ENCODE results near the gene TENM4. TPM values are rescaled to one million over a fixed set of nuclear protein-coding genes. Genes with fewer than 3 reads are reported as not detected.
A peak's percentile ranks its signal among the peaks of the same experiment; 100 is the strongest.

The TENM4 gene
- total and polyA plus RNA-seq, 2 experiments from 2014 or later = 19.0 to 105 TPM

- peaks cover 16% of the 10 kb centered on the region for H3K4me1 ChIP-seq (ENCODE audit: low read depth)
- TF ChIP-seq, protein P1, sequence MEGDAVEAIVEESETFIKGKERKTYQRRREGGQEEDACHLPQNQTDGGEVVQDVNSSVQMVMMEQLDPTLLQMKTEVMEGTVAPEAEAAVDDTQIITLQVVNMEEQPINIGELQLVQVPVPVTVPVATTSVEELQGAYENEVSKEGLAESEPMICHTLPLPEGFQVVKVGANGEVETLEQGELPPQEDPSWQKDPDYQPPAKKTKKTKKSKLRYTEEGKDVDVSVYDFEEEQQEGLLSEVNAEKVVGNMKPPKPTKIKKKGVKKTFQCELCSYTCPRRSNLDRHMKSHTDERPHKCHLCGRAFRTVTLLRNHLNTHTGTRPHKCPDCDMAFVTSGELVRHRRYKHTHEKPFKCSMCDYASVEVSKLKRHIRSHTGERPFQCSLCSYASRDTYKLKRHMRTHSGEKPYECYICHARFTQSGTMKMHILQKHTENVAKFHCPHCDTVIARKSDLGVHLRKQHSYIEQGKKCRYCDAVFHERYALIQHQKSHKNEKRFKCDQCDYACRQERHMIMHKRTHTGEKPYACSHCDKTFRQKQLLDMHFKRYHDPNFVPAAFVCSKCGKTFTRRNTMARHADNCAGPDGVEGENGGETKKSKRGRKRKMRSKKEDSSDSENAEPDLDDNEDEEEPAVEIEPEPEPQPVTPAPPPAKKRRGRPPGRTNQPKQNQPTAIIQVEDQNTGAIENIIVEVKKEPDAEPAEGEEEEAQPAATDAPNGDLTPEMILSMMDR (IDR thresholded peaks at IDR 0.05; ENCODE audit: low read depth, low read length) = no peak
- DNase-seq (ENCODE audit: low read depth in 1 of 2, low spot score in 1 of 2) = peak in 1 of 2 donors; percentile 19
- H3K27me3 ChIP-seq = peaks cover 4% of the 10 kb centered on the region
- H3K36me3 ChIP-seq = no peaks in the 10 kb centered on the region
- no peak overlapping the region for H3K4me3 ChIP-seq
- no peak overlapping the region for H3K27ac ChIP-seq
- H3K9me3 ChIP-seq (ENCODE audit: low read depth) = no peaks in the 10 kb centered on the region
These were observed 174.4 kb downstream of the TENM4 start for GRCh38 chr11:79266396-79266795.

DNA sequence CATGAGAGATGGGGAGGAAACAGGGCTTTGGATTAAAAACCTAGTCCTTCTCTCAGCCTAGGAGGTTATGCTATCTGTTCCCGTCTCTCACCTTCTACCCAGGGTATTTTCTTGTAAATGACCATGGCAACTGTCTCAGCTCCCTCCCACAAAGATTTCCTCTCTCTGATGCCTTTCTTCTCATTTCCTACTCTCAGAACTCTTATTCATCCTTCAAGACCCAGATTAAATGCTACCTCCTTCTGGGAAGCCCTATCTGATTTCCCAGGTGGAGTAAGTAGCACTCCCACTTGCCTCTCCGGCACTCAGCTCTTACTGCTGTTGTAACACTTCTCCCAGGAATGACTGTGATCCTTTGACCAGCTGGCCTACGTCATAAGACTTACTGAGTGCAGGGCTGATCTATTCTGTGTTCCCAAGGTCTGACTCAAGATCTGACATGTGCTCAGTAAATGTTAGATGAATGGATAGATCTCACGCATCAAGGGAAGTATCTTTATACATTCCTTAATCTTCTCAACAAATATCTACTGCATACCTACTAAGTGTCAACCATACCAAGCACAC lies 175.0 kb downstream of the TENM4 start:
- no peaks in the 10 kb centered on the region for H3K9me3 ChIP-seq (ENCODE audit: low read depth)
- H3K4me1 ChIP-seq (ENCODE audit: low read depth) = peaks cover 16% of the 10 kb centered on the region
- H3K27me3 ChIP-seq = peaks cover 4% of the 10 kb centered on the region
- H3K4me3 ChIP-seq = no peak overlapping the region
- H3K27ac ChIP-seq = no peak overlapping the region
- DNase-seq (ENCODE audit: low read depth in 1 of 2, low spot score in 1 of 2) = peak; percentile 45 to 48
- TF ChIP-seq, protein P1 (IDR thresholded peaks at IDR 0.05; ENCODE audit: low read depth, low read length) = no peak
- H3K36me3 ChIP-seq = no peaks in the 10 kb centered on the region

GRCh38 chr11:79264284-79264683 lies 176.5 kb downstream of the TENM4 start:
- TF ChIP-seq, protein P1 (IDR thresholded peaks at IDR 0.05; ENCODE audit: low read depth, low read length) = no peak
- H3K36me3 ChIP-seq = no peaks in the 10 kb centered on the region

DNA sequence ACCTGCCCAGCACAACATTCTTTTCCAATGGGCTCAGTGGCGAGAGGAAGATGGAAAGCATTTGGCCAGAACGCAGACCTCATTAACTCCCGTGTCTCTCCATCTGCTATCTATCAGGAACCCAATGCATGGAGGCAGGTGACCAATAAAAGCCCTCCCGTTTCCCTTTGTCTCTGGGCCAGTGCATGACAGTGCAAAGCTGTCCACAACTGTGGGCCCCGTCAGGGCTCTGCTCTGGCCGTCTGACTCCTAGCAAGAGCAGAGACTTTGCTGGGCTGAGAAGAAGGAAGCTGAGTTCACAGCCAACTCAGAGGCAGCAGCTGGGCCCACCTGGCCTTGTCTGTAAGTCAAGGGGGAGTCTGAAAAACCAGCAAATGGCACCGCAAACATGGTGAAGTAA lies 177.8 kb downstream of the TENM4 start:
- Histone ChIP-seq H3K36me3 (no peaks in the 10 kb centered on the region), H3K27ac (no peak overlapping the region)

More at GRCh38 chr11:79264284-79264683, 176.5 kb downstream of the TENM4 start:
- no peak overlapping the region for H3K4me3 ChIP-seq
- peaks cover 4% of the 10 kb centered on the region for H3K27me3 ChIP-seq
- H3K27ac ChIP-seq = no peak overlapping the region
- H3K9me3 ChIP-seq (ENCODE audit: low read depth) = no peaks in the 10 kb centered on the region
- DNase-seq (ENCODE audit: low read depth in 1 of 2, low spot score in 1 of 2) = peak in 1 of 2 donors; percentile 50
- peaks cover 16% of the 10 kb centered on the region for H3K4me1 ChIP-seq (ENCODE audit: low read depth)

GRCh38 chr11:79262221-79262620 lies 178.6 kb downstream of the TENM4 start:
- Histone ChIP-seq H3K4me1 (ENCODE audit: low read depth) (peaks cover 16% of the 10 kb centered on the region), H3K4me3 (no peak overlapping the region), H3K27me3 (peaks cover 4% of the 10 kb centered on the region), H3K36me3 (no peaks in the 10 kb centered on the region), H3K27ac (no peak overlapping the region), H3K9me3 (ENCODE audit: low read depth) (no peaks in the 10 kb centered on the region)
- DNase-seq (ENCODE audit: low read depth in 1 of 2, low spot score in 1 of 2) = peak in 1 of 2 donors; percentile 17
- TF ChIP-seq, protein P1 (IDR thresholded peaks at IDR 0.05; ENCODE audit: low read depth, low read length) = no peak

More for the DNA sequence above, 177.8 kb downstream of the TENM4 start:
- H3K27me3 ChIP-seq = peaks cover 4% of the 10 kb centered on the region
- TF ChIP-seq, protein P1 (IDR thresholded peaks at IDR 0.05; ENCODE audit: low read depth, low read length) = no peak
- H3K4me1 ChIP-seq (ENCODE audit: low read depth) = peaks cover 16% of the 10 kb centered on the region
- no peak overlapping the region for H3K4me3 ChIP-seq
- DNase-seq (ENCODE audit: low read depth in 1 of 2, low spot score in 1 of 2) = no peak
- H3K9me3 ChIP-seq (ENCODE audit: low read depth) = no peaks in the 10 kb centered on the region

Data from cardiac muscle cell (in vitro differentiated cells and primary cell).